Stimulated activated naive CD8-positive, alpha-beta T cell treated with anti-CD3 and anti-CD28 coated beads, Interleukin-15, Interleukin-2, amounts not matched to agents 100 ng/mL and 50 ng/mL, for 24 hours (primary cell): ENCODE measurements around the gene ZNF846.
"Not testable (repeated sequence)": the region's sequence is repeated elsewhere in the genome, so short reads cannot be mapped to it uniquely, and the experiment has no call there.

ENCODE experiments used
- H3K27ac Mint-ChIP-seq: one replicate; pipeline ENCODE4 v1.8.0; 2021; ENCODE audit warnings: mild to moderate bottlenecking, mixed read lengths
- H3K27me3 Mint-ChIP-seq: one replicate; pipeline ENCODE4 v1.8.0; 2021; ENCODE audit warnings: mixed read lengths
- H3K36me3 Mint-ChIP-seq: one replicate; pipeline ENCODE4 v1.8.0; 2021; ENCODE audit warnings: low read depth, mixed read lengths
- H3K4me1 Mint-ChIP-seq: one replicate; pipeline ENCODE4 v1.8.0; 2021; ENCODE audit warnings: low read depth, mixed read lengths
- H3K4me3 Mint-ChIP-seq: one replicate; pipeline ENCODE4 v1.8.0; 2021; ENCODE audit warnings: mild to moderate bottlenecking, mixed read lengths
- H3K9me3 Mint-ChIP-seq: one replicate; pipeline ENCODE4 v1.8.0; 2021; ENCODE audit warnings: mixed read lengths

Gene ZNF846

GRCh38 chr19:9768175-9769112 is at the start of gene ZNF846:
Gene ZNF846, minus strand, starts transcription at chr19:9768738. Its CDS starts 3,788 bp downstream, at chr19:9764950.
- Mint-ChIP-seq H3K4me1 (peaks cover 11% of the 10 kb centered on the region), H3K27ac (peak within 1 kb of the TSS; percentile 97), H3K4me3 (peak within 1 kb of the TSS; percentile 97), H3K36me3 (peaks cover 23% of the 10 kb centered on the region), H3K9me3 (peaks cover 10% of the 10 kb centered on the region), H3K27me3 (no peaks in the 10 kb centered on the region)

DNA sequence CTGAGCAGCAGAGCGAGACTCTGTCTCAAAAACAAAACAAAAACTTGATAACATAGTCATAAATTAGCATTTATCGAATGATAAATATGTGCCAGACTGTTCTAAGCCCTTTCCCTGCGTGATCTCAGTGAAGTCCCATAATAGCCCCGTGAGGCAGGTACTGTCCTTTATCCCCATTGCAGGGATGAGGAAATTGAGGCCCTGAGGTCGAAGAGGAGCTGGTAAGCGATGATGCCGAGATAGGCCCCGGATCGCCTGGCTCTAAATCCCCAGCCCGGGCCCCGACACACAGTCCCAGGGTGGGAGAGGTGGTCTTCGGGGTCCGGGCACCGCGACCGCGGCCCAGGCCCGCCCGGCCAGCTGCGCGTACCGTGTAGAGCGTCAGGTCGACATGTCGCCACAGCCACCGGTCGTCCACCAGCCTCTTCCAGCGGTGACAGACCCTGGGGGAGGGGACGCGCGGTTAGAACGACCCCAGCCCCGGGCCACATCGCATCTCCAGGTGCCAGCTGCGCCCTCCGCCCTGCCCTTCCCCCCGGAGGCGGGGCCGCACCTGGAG is 49.7 kb upstream of the ZNF846 start:
- Mint-ChIP-seq H3K4me3 (peak overlapping the region; percentile 88), H3K9me3 (no peaks in the 10 kb centered on the region), H3K27ac (peak overlapping the region; percentile 90), H3K27me3 (no peaks in the 10 kb centered on the region), H3K36me3 (peaks cover 30% of the 10 kb centered on the region), H3K4me1 (peaks cover 38% of the 10 kb centered on the region)

DNA sequence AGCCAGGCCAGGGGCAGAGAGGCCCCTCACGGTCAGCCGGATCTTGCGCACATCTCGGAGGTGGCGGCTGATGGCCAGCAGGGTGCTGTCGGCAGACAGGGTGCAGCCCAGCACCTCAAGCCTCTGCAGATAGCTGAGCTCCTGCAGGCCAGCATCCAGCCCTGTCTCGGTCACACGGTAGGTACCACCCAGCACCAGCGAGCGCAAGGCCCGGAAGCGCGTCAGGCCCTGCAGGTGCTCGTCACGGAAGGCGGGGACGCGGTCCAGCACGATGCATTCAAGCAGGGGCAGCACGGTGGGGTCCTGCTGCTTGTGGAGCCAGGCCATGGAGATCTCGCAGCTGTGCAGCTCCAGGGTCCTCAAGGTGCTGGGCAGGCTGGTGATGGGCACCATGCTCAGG is 42.6 kb upstream of the ZNF846 start:
- Mint-ChIP-seq H3K27me3 (no peaks in the 10 kb centered on the region), H3K27ac (no peak overlapping the region), H3K9me3 (no peaks in the 10 kb centered on the region), H3K4me1 (peaks cover 33% of the 10 kb centered on the region), H3K4me3 (no peak overlapping the region), H3K36me3 (peaks cover 44% of the 10 kb centered on the region)

GRCh38 chr19:9808855-9809824 is 40.6 kb upstream of the ZNF846 start:
- Mint-ChIP-seq H3K4me1 (peaks cover 27% of the 10 kb centered on the region), H3K36me3 (peaks cover 32% of the 10 kb centered on the region), H3K27me3 (no peaks in the 10 kb centered on the region), H3K9me3 (no peaks in the 10 kb centered on the region), H3K4me3 (no peak overlapping the region), H3K27ac (peak overlapping the region; percentile 90)

- Mint-ChIP-seq H3K4me1 (peaks cover 24% of the 10 kb centered on the region), H3K27me3 (no peaks in the 10 kb centered on the region), H3K36me3 (peaks cover 19% of the 10 kb centered on the region), H3K4me3 (no peak overlapping the region), H3K9me3 (no peaks in the 10 kb centered on the region), H3K27ac (no peak overlapping the region)
Observed at GRCh38 chr19:9806803-9807202, 38.3 kb upstream of the ZNF846 start.

DNA sequence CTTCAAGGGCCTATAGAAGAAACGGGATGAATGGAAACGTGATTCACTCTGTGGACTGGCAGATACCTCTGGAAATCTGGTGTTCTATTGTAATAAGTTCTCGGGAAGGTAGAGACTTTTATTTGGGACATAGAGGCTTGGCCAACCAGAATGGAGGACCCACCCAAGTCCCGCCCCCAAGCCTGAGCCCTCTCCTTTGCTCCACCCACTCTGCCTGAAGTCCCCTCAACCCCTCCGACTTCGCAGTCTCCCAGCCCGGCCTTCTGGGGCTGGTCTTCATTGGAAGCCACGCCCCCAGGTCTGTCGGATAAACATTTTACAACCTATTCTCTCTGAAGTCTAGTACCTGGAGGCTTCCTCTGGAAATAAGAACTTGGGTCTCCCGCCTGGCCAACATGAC is 33.4 kb upstream of the ZNF846 start:
- no peak overlapping the region for H3K4me3 Mint-ChIP-seq
- H3K4me1 Mint-ChIP-seq, result peaks cover 7% of the 10 kb centered on the region
- H3K9me3 Mint-ChIP-seq, result no peaks in the 10 kb centered on the region
- no peaks in the 10 kb centered on the region for H3K27me3 Mint-ChIP-seq
- H3K36me3 Mint-ChIP-seq, result no peaks in the 10 kb centered on the region
- H3K27ac Mint-ChIP-seq, result no peak overlapping the region

- Mint-ChIP-seq H3K4me3 (no peak overlapping the region), H3K36me3 (no peaks in the 10 kb centered on the region), H3K27me3 (no peaks in the 10 kb centered on the region), H3K4me1 (peaks cover 16% of the 10 kb centered on the region), H3K27ac (no peak overlapping the region), H3K9me3 (no peaks in the 10 kb centered on the region)
Observed at GRCh38 chr19:9799162-9799561, 30.6 kb upstream of the ZNF846 start.

DNA sequence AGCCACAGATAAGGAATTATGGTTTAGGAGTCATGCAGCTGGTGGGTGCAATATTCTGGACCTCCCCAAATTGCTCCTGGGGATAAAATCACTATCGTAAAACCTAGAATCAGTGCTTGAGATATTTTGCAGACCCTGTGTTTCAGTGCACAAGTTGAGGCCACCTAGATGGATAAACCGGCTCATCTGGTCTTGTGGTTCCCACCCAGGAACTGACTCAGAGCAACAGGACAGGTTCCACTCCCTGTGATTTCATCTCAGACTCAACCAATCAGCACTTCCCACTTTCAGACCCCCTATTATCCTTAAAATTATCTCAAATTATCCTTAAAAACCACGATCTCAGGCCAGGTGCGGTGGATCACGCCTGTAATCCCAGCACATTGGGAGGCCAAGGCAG is 29.3 kb upstream of the ZNF846 start:
- H3K36me3 Mint-ChIP-seq, result no peaks in the 10 kb centered on the region
- H3K4me3 Mint-ChIP-seq, result no peak overlapping the region
- no peak overlapping the region for H3K27ac Mint-ChIP-seq
- no peaks in the 10 kb centered on the region for H3K9me3 Mint-ChIP-seq
- peaks cover 22% of the 10 kb centered on the region for H3K4me1 Mint-ChIP-seq
- H3K27me3 Mint-ChIP-seq, result no peaks in the 10 kb centered on the region

DNA sequence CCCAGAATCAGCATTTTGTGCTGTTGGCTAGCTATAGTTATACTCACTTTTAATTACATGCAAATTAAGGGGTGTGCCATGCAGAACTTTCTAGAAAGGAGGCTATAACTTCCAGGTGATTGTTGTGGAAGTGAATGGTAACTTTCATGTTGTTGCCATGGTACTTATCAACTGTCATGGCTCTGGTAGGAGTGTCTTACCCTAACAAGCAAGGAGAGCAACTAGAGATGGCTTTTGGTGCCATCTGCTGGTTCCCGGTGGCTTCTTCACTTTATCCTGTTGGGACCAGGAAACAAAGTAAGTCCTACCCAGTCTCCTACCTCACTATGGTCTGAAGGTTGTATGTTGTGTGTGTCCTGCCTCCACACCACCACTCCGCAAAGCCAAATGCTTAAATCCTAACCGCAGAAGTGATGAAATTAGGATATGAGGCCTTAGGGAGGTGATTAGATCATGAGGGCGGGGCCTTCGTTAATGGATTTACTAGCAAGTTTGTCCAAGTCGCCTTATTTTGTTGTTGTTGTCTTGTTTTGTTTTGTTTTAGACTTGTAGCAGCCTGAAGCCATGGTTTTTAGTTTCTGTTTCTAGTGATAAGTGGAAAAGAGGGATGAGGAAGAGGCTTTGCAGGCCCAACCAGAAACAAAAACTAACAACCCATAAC is 27.7 kb upstream of the ZNF846 start:
- Mint-ChIP-seq H3K4me1 (peaks cover 26% of the 10 kb centered on the region), H3K4me3 (no peak overlapping the region), H3K27me3 (no peaks in the 10 kb centered on the region)

DNA sequence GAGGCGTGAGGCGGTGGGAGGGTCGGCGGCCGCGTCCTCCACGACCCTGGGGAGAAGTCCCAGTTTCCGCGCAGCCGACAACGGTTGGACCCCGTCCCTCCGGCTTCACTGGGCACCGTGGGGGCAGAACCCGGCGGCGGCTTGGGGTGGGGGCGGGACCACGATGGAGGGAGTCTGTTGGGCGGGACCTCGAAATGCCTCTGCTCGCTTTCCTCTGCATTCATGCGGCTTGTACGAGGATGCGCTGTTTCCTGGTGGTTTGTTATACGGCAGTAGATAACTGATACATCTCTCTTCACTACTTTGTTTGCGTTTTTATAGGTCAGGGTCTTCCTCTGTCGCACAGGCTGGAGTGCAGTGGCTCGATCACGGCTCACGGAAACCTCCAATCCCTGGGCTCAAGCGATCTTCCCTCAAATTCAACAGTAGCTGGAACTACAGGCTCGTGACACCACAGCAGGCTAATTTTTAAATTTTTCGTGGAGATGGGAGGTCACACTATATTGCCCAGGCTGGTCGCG is 24.6 kb upstream of the ZNF846 start:
- no peaks in the 10 kb centered on the region for H3K36me3 Mint-ChIP-seq
- no peaks in the 10 kb centered on the region for H3K9me3 Mint-ChIP-seq
- H3K27ac Mint-ChIP-seq, result peak overlapping the region; percentile 24
- peak overlapping the region; percentile 74 for H3K4me3 Mint-ChIP-seq
- no peaks in the 10 kb centered on the region for H3K27me3 Mint-ChIP-seq
- H3K4me1 Mint-ChIP-seq, result peaks cover 26% of the 10 kb centered on the region

More for the DNA sequence above, 27.7 kb upstream of the ZNF846 start:
- Mint-ChIP-seq H3K9me3 (no peaks in the 10 kb centered on the region), H3K27ac (no peak overlapping the region), H3K36me3 (no peaks in the 10 kb centered on the region)

GRCh38 chr19:9792206-9793070 is 23.9 kb upstream of the ZNF846 start:
- Mint-ChIP-seq H3K4me3 (peak overlapping the region; percentile 74), H3K9me3 (no peaks in the 10 kb centered on the region), H3K36me3 (no peaks in the 10 kb centered on the region), H3K4me1 (peaks cover 26% of the 10 kb centered on the region), H3K27me3 (no peaks in the 10 kb centered on the region), H3K27ac (peak overlapping the region; percentile 85)

GRCh38 chr19:9791552-9792205 is 23.1 kb upstream of the ZNF846 start:
- no peaks in the 10 kb centered on the region for H3K9me3 Mint-ChIP-seq

GRCh38 chr19:9791073-9791367 is 22.5 kb upstream of the ZNF846 start:
- not testable (repeated sequence) for H3K9me3 Mint-ChIP-seq, H3K27me3 Mint-ChIP-seq, H3K36me3 Mint-ChIP-seq
- Mint-ChIP-seq H3K27ac (peak overlapping the region; percentile 36), H3K4me1 (peaks cover 28% of the 10 kb centered on the region), H3K4me3 (peak overlapping the region; percentile 79)

More at GRCh38 chr19:9791552-9792205, 23.1 kb upstream of the ZNF846 start:
- peak overlapping the region; percentile 85 for H3K27ac Mint-ChIP-seq
- H3K4me1 Mint-ChIP-seq, result peaks cover 28% of the 10 kb centered on the region
- H3K4me3 Mint-ChIP-seq, result peak overlapping the region; percentile 79
- no peaks in the 10 kb centered on the region for H3K27me3 Mint-ChIP-seq
- H3K36me3 Mint-ChIP-seq, result no peaks in the 10 kb centered on the region
